Adrenal gland (tissue), 12 donors: ENCODE measurements around the gene CCL24. TPM values are rescaled to one million over a fixed set of nuclear protein-coding genes. Genes with fewer than 3 reads are reported as not detected.
"Not testable (repeated sequence)": the region's sequence is repeated elsewhere in the genome, so short reads cannot be mapped to it uniquely, and the experiment has no call there.

Experiments
- DNase-seq, 7 donors: peaks; one replicate each; pipeline ENCODE4 v3.0.0-alpha.2; 2019 to 2020
- H3K27ac ChIP-seq, 5 donors: fragments of 200-600 bp; sonication (generic) in 4 of 5; 1 replicate in 3 of 5; 2 replicates in 2 of 5; pipeline versions ENCODE4 v1.5.1 to v1.8.0; 2016 to 2020; ENCODE audit warnings: mild to moderate bottlenecking in 1 of 5
- H3K27me3 ChIP-seq: fragments of 200-600 bp; 2 replicates; pipeline ENCODE4 v1.8.0; 2021
- H3K36me3 ChIP-seq, 2 donors: fragments of 200-600 bp; replicated peaks in 1 of 2; 1 replicate in 1 of 2; 2 replicates in 1 of 2; pipeline versions ENCODE4 v1.5.1 to v1.8.0; 2018 to 2022
- H3K4me1 ChIP-seq, 2 donors: fragments of 200-600 bp; replicated peaks in 1 of 2; 1 replicate in 1 of 2; 2 replicates in 1 of 2; pipeline versions ENCODE4 v1.5.1 to v1.8.0; 2018 to 2021
- H3K4me3 ChIP-seq, 4 donors: fragments of 200-600 bp; sonication (generic) in 3 of 4; one replicate each; pipeline ENCODE4 v1.5.1; 2016 to 2018
- H3K9me3 ChIP-seq, 3 donors: fragments of 200-600 bp; sonication (generic) in 1 of 3; replicated peaks in 1 of 3; 1 replicate in 2 of 3; 2 replicates in 1 of 3; pipeline versions ENCODE4 v1.5.1 to v1.8.0; 2016 to 2021
- POLR2A ChIP-seq, 2 donors: fragments of 450-650 bp; IDR thresholded peaks; one replicate each; pipeline ENCODE4 v1.6.1; 2017; ENCODE audit warnings: antibody characterized with exemption in 2 of 2, mild to moderate bottlenecking in 2 of 2, moderate library complexity in 1 of 2
- WGBS, 4 donors: extraction: QIAGEN DNeasy Blood & Tissue Kit in 2 of 4; methylation state at CpG; one replicate each; pipeline versions ENCODE4 v1.1.5 to v1.1.7; 2013 to 2017; 5-methylcytosine and 5-hydroxymethylcytosine counted together
- intact Hi-C, 2 donors: fragments of 100-400 bp; cut with DNase I; formaldehyde crosslinking; loops; one replicate each; pipeline versions ENCODE4 v1.14.1 to v1.15.0; 2022 to 2023
- polyA plus RNA-seq, 3 donors: library from polyadenylated mRNA; stranded (reverse); fragments of 200-250 nt in 2 of 3; fragments of 350-450 nt in 1 of 3; fragmentation: Illumina TruSeq in 1 of 3; extraction: RNeasy Lipid Tissue Mini Kit (QIAGEN cat#74804) in 1 of 3; gene quantifications; one replicate each; pipeline ENCODE4 v1.2.3, GENCODE V29; 2013 to 2014
- total RNA-seq, 9 donors: library from RNA; depleted of rRNA in 4 of 9; stranded (reverse); fragments of >200 nt in 4 of 9; fragments of 120-200 nt in 1 of 9; fragmentation: NEBNext Ultra II Directional in 1 of 9; extraction: Animal tissue kit (Norgen Biotek cat#: 25700) in 1 of 9; gene quantifications; one replicate each; pipeline versions ENCODE4 v1.1.0 to v1.2.4, GENCODE V29; 2013 to 2023
- TF ChIP-seq, protein P1 (sequence below), 6 experiments: fragments of 450-650 bp in 4 of 6; fragments of 200-600 bp in 2 of 6; sonication (generic) in 1 of 6; IDR thresholded peaks; 1 replicate in 5 of 6; 2 replicates in 1 of 6; pipeline versions ENCODE4 v1.5.1 to v1.8.0; 2016 to 2021; ENCODE audit warnings: antibody characterized with exemption in 6 of 6, mild to moderate bottlenecking in 2 of 6, moderate library complexity in 1 of 6
- donor health status: healthy with polysubstance abuse.
- donor health status: Bipolar disorder and iron deficiency.
- donor health status: DM: yes; HTN: yes; CAD: no.
- donor health status: DM: no; HTN: no; CAD: no.
- donor health status: DM: no; HTN: no; CAD: no.
- donor health status: DM: yes; HTN: yes; CAD: no.

The CCL24 gene
- total and polyA plus RNA-seq, 12 donors = 0.64 to 4.0 (median 1.5) TPM; not detected in 8

DNA sequence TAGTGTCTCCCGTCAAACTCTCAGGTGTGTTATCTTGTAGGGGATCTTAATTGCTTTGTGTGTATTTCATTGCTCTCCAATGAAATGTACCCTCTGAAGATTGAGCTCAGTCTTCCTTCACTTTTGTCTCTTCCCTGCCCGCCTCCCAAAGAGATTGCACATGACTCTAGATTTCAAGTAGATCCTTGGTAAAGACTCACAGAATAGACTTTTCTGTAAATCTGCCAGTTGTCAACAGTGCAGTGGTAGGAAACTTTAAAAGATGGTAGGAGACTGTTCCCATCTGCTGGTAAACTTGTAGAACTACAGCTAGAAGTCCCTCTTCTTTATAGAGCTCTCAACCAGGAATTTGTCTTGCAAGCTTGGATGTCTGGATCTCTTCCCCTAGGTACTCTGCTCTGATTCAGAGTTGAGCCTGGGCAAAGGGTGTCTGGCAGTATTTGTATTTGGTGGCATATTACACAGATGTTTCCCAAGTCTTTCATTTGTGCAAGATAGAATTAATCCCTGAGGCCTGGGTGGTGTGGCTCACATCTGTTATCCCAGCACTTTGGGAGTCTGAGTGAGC lies 51.2 kb downstream of the CCL24 start:
- TF ChIP-seq, protein P1, sequence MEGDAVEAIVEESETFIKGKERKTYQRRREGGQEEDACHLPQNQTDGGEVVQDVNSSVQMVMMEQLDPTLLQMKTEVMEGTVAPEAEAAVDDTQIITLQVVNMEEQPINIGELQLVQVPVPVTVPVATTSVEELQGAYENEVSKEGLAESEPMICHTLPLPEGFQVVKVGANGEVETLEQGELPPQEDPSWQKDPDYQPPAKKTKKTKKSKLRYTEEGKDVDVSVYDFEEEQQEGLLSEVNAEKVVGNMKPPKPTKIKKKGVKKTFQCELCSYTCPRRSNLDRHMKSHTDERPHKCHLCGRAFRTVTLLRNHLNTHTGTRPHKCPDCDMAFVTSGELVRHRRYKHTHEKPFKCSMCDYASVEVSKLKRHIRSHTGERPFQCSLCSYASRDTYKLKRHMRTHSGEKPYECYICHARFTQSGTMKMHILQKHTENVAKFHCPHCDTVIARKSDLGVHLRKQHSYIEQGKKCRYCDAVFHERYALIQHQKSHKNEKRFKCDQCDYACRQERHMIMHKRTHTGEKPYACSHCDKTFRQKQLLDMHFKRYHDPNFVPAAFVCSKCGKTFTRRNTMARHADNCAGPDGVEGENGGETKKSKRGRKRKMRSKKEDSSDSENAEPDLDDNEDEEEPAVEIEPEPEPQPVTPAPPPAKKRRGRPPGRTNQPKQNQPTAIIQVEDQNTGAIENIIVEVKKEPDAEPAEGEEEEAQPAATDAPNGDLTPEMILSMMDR (IDR thresholded peaks at IDR 0.05) = peak; percentile 65 to 86 (median 82)
- no peak for TF ChIP-seq POLR2A (IDR thresholded peaks at IDR 0.05)
- no peaks in the 10 kb centered on the region for H3K36me3 ChIP-seq
- DNase-seq = no peak
- no peak overlapping the region for H3K4me3 ChIP-seq
- H3K27me3 ChIP-seq = no peaks in the 10 kb centered on the region
- no peak overlapping the region for H3K27ac ChIP-seq
- no peaks in the 10 kb centered on the region for H3K4me1 ChIP-seq
- WGBS, 4 donors = 13 to 38% (median 17%) methylated on average over 2 of the region's 2 CpGs
- H3K9me3 ChIP-seq = no peaks in the 10 kb centered on the region
- intact Hi-C loops = loop anchor here in 1 of 2 donors (10.0 kb wide), 1 partner anchor 208 kb away; no protein-coding TSS in a partner anchor

DNA sequence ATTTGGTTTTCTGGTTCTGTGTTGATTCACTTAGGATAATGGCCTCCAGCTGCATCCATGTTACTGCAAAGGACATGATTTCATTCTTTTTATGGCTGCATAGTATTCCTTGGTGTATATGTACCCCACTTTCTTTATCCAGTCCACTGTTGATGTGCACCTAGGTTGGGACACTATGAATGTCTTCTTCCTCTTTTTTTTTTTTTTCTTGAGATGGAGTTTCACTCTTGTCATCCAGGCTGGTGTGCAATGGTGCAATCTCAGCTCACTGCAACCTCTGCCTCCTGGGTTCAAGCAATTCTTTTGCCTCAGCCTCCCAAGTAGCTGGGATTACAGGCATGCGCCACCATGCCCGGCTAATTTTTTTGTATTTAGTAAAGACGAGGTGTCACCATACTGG lies 51.8 kb downstream of the CCL24 start:
- 69 to 100% (median 78%) methylated on average over 2 to 3 of the region's 3 CpGs for WGBS, 4 donors
- intact Hi-C loops = loop anchor here in 1 of 2 donors (10.0 kb wide), 1 partner anchor 207 kb away; no protein-coding TSS in a partner anchor

More for the DNA sequence above, 51.8 kb downstream of the CCL24 start:
- not testable (repeated sequence) for H3K27me3 ChIP-seq, H3K4me3 ChIP-seq, H3K4me1 ChIP-seq, DNase-seq, H3K27ac ChIP-seq, H3K9me3 ChIP-seq, H3K36me3 ChIP-seq

Other genes starting within 250 kb of the CCL24 start
- 10 to 100 TPM; 24.3 to 48.9 (median 34.0) TPM for gene HIP1, start 74.9 kb downstream of the CCL24 start, total RNA-seq
- 10 to 100 TPM in 1 of 3 donors, 1 to 10 TPM in 2; 5.9 to 18.2 (median 9.7) TPM for gene HIP1, start 74.9 kb downstream of the CCL24 start, polyA plus RNA-seq
- gene CCL26, start 41.6 kb downstream of the CCL24 start, total RNA-seq = 1 to 10 TPM in 4 of 9 donors, under 1 TPM in 2, not detected in 3; 0.44 to 1.7 (median 1.4) TPM
- 1 to 10 TPM; 1.2 to 9.5 (median 5.2) TPM for gene CCL26, start 41.6 kb downstream of the CCL24 start, polyA plus RNA-seq
- gene RHBDD2, start 65.2 kb upstream of the CCL24 start, total RNA-seq = 100 to 1,000 TPM; 123 to 575 (median 256) TPM
- gene RHBDD2, start 65.2 kb upstream of the CCL24 start, polyA plus RNA-seq = 100 to 1,000 TPM; 187 to 225 (median 224) TPM
- 1,000 to 10,000 TPM in 1 of 9 donors, 100 to 1,000 TPM in 8; 268 to 1,301 (median 582) TPM for gene POR, start 101.3 kb upstream of the CCL24 start, total RNA-seq
- gene POR, start 101.3 kb upstream of the CCL24 start, polyA plus RNA-seq = 100 to 1,000 TPM; 442 to 981 (median 731) TPM
- gene TMEM120A, start 180.8 kb upstream of the CCL24 start, total RNA-seq = 100 to 1,000 TPM in 4 of 9 donors, 10 to 100 TPM in 5; 51.4 to 277 (median 81.1) TPM
- 100 to 1,000 TPM; 197 to 260 (median 227) TPM for gene TMEM120A, start 180.8 kb upstream of the CCL24 start, polyA plus RNA-seq
- gene STYXL1, start 234.2 kb upstream of the CCL24 start, total RNA-seq = 10 to 100 TPM; 20.9 to 70.7 (median 43.3) TPM
- 10 to 100 TPM; 54.1 to 82.0 (median 64.2) TPM for gene STYXL1, start 234.2 kb upstream of the CCL24 start, polyA plus RNA-seq
- gene MDH2, start 234.3 kb upstream of the CCL24 start, total RNA-seq = 100 to 1,000 TPM; 140 to 359 (median 217) TPM
- gene MDH2, start 234.3 kb upstream of the CCL24 start, polyA plus RNA-seq = 100 to 1,000 TPM in 1 of 3 donors, 10 to 100 TPM in 2; 42.5 to 284 (median 60.3) TPM